Neural cell (in vitro differentiated cells): ENCODE data around the gene ZNF281. TPM values are rescaled to one million over a fixed set of nuclear protein-coding genes. Genes with fewer than 3 reads are reported as not detected.

Experiments used
- H2AFZ ChIP-seq: fragments of 200-600, 300-800 bp; sonication (generic), shearing (Covaris generic); 2 replicates; pipeline ENCODE4 v1.6.0; 2014; ENCODE audit warnings: low read depth, mild to moderate bottlenecking, antibody characterized with exemption, low read length, moderate library complexity
- H3F3A ChIP-seq: fragments of 200-600 bp; shearing (Covaris generic); 2 replicates; pipeline ENCODE4 v1.6.1; 2016; ENCODE audit warnings: mild to moderate bottlenecking, moderate library complexity, mixed read lengths, antibody characterized with exemption, low read length; ENCODE audit not compliant: insufficient read depth, poor library complexity, severe bottlenecking
- H3K27ac ChIP-seq: fragments of 200-600, 300-800 bp; sonication (generic), shearing (Covaris generic); 2 replicates; pipeline ENCODE4 v1.5.1; 2014; ENCODE audit warnings: mild to moderate bottlenecking, low read length, moderate library complexity
- H3K27me3 ChIP-seq: fragments of 300-800, 200-600 bp; sonication (generic), shearing (Covaris generic); 2 replicates; pipeline ENCODE4 v1.6.0; 2014; ENCODE audit warnings: mild to moderate bottlenecking, low read depth, low read length, moderate library complexity; ENCODE audit not compliant: insufficient read depth
- H3K36me3 ChIP-seq: fragments of 300-800, 200-600 bp; sonication (generic), shearing (Covaris generic); 2 replicates; pipeline ENCODE4 v1.5.1; 2014; ENCODE audit warnings: mild to moderate bottlenecking, antibody characterized with exemption, low read length, moderate library complexity; ENCODE audit not compliant: insufficient read depth
- H3K4me2 ChIP-seq: fragments of 300-800, 200-600 bp; sonication (generic), shearing (Covaris generic); 2 replicates; pipeline ENCODE4 v1.6.0; 2014; ENCODE audit warnings: mild to moderate bottlenecking, low read length
- H3K4me3 ChIP-seq: fragments of 300-800, 200-600 bp; sonication (generic), shearing (Covaris generic); 2 replicates; pipeline ENCODE4 v1.5.1; 2014; ENCODE audit warnings: mild to moderate bottlenecking, low read length, moderate library complexity
- H3K79me2 ChIP-seq: fragments of 200-600 bp; shearing (Covaris generic); replicated peaks from 2 replicates; pipeline ENCODE4 v1.6.0; 2014; ENCODE audit warnings: mild to moderate bottlenecking, low read length, moderate library complexity; ENCODE audit not compliant: insufficient read depth
- H3K9ac ChIP-seq: fragments of 300-800, 200-600 bp; sonication (generic), shearing (Covaris generic); 2 replicates; pipeline ENCODE4 v1.6.1; 2016; ENCODE audit warnings: mild to moderate bottlenecking, low read length, mixed read lengths
- H3K9me2 ChIP-seq: fragments of 200-600 bp; shearing (Covaris generic); 2 replicates; pipeline ENCODE4 v1.6.1; 2016; ENCODE audit warnings: mild to moderate bottlenecking, low read length, mixed read lengths; ENCODE audit not compliant: insufficient read depth
- H3K9me3 ChIP-seq: fragments of 200-600, 300-800 bp; sonication (generic), shearing (Covaris generic); 2 replicates; pipeline ENCODE4 v1.6.1; 2016; ENCODE audit warnings: mild to moderate bottlenecking, mixed run types, low read length, moderate library complexity, mixed read lengths
- H4K20me1 ChIP-seq: fragments of 200-600 bp; shearing (Covaris generic); 2 replicates; pipeline ENCODE4 v1.6.1; 2016; ENCODE audit warnings: mild to moderate bottlenecking, mixed run types; ENCODE audit not compliant: insufficient read depth
- EP300 ChIP-seq: fragments of 450-650 bp; conservative IDR thresholded peaks from 2 replicates; pipeline ENCODE4 v1.6.1; 2014; ENCODE audit warnings: antibody characterized with exemption, mild to moderate bottlenecking, moderate library complexity; ENCODE audit not compliant: poor library complexity, severe bottlenecking
- EZH2 ChIP-seq: fragments of 200-600, 300-800 bp; shearing (Covaris generic), sonication (generic); IDR thresholded peaks from 2 replicates; pipeline ENCODE4 v1.6.1; 2014; ENCODE audit warnings: antibody characterized with exemption, low read length, borderline replicate concordance, mild to moderate bottlenecking; ENCODE audit not compliant: insufficient read depth, poor library complexity, severe bottlenecking
- MXI1 ChIP-seq: fragments of 450-650 bp; conservative IDR thresholded peaks from 2 replicates; pipeline ENCODE4 v1.6.1; 2014; ENCODE audit warnings: antibody characterized with exemption, mild to moderate bottlenecking; ENCODE audit not compliant: poor library complexity, severe bottlenecking
- POLR2AphosphoS5 ChIP-seq: IDR thresholded peaks from 2 replicates; pipeline ENCODE4 v1.6.1; 2012
- RAD21 ChIP-seq: fragments of 450-650 bp; conservative IDR thresholded peaks from 2 replicates; pipeline ENCODE4 v1.6.1; 2014; ENCODE audit warnings: antibody characterized with exemption, mild to moderate bottlenecking, moderate library complexity
- SMC3 ChIP-seq: fragments of 450-650 bp; conservative IDR thresholded peaks from 2 replicates; pipeline ENCODE4 v1.6.1; 2014; ENCODE audit warnings: antibody characterized with exemption, mild to moderate bottlenecking, moderate library complexity; ENCODE audit not compliant: poor library complexity
- TAF1 ChIP-seq: IDR thresholded peaks from 2 replicates; pipeline ENCODE4 v1.6.1; 2012; ENCODE audit warnings: low read depth
- polyA plus RNA-seq: library from polyadenylated mRNA; depleted of rRNA; stranded (reverse); fragments of >200 nt; gene quantifications from 2 replicates; pipeline ENCODE4 v1.2.3, GENCODE V29; 2014
- TF ChIP-seq, protein P1 (sequence below): IDR thresholded peaks from 2 replicates; pipeline ENCODE4 v1.6.1; 2012; ENCODE audit warnings: borderline replicate concordance
- TF ChIP-seq, protein P2 (sequence below): fragments of 450-650 bp; IDR thresholded peaks from 2 replicates; pipeline ENCODE4 v1.5.1; 2014; ENCODE audit warnings: antibody characterized with exemption, mild to moderate bottlenecking, moderate library complexity; ENCODE audit not compliant: poor library complexity, severe bottlenecking

ZNF281 gene
- polyA plus RNA-seq, 1 donor from 2014 or later, result 23.9 TPM

DNA sequence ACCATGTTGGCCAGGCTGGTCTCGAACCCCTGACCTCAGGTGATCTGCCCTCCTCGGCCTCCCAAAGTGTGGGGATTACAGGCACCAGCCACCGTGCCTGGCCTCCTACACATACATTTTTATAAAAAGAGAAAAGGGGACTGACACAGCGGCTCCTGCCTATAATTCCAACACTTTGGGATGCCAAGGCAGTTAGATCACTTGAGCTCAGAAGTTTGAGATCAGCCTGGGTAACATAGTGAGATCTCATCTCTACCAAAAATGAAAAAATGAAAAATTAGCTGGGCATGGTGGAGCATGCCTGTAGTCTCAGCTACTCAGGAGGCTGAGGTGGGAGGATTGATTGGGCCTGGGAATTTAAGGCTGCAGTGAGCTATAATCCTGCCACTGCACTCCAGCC, 23.4 kb downstream of the ZNF281 start:
- Histone ChIP-seq H4K20me1 (no peaks in the 10 kb centered on the region), H3K4me2 (no peak overlapping the region), H3K4me3 (no peak overlapping the region), H3F3A (no peaks in the 10 kb centered on the region), H3K9me2 (no peaks in the 10 kb centered on the region), H3K9ac (no peak overlapping the region), H3K27ac (no peak overlapping the region), H2AFZ (no peak overlapping the region), H3K79me2 (no peaks in the 10 kb centered on the region), H3K27me3 (no peaks in the 10 kb centered on the region), H3K36me3 (no peaks in the 10 kb centered on the region), H3K9me3 (no peaks in the 10 kb centered on the region)
- TF ChIP-seq, protein P1, sequence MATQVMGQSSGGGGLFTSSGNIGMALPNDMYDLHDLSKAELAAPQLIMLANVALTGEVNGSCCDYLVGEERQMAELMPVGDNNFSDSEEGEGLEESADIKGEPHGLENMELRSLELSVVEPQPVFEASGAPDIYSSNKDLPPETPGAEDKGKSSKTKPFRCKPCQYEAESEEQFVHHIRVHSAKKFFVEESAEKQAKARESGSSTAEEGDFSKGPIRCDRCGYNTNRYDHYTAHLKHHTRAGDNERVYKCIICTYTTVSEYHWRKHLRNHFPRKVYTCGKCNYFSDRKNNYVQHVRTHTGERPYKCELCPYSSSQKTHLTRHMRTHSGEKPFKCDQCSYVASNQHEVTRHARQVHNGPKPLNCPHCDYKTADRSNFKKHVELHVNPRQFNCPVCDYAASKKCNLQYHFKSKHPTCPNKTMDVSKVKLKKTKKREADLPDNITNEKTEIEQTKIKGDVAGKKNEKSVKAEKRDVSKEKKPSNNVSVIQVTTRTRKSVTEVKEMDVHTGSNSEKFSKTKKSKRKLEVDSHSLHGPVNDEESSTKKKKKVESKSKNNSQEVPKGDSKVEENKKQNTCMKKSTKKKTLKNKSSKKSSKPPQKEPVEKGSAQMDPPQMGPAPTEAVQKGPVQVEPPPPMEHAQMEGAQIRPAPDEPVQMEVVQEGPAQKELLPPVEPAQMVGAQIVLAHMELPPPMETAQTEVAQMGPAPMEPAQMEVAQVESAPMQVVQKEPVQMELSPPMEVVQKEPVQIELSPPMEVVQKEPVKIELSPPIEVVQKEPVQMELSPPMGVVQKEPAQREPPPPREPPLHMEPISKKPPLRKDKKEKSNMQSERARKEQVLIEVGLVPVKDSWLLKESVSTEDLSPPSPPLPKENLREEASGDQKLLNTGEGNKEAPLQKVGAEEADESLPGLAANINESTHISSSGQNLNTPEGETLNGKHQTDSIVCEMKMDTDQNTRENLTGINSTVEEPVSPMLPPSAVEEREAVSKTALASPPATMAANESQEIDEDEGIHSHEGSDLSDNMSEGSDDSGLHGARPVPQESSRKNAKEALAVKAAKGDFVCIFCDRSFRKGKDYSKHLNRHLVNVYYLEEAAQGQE, result no peak
- TF ChIP-seq SMC3 (no peak), RAD21 (no peak), POLR2AphosphoS5 (no peak), TAF1 (no peak), EZH2 (no peak), EP300 (no peak), MXI1 (no peak)
- TF ChIP-seq, protein P2, sequence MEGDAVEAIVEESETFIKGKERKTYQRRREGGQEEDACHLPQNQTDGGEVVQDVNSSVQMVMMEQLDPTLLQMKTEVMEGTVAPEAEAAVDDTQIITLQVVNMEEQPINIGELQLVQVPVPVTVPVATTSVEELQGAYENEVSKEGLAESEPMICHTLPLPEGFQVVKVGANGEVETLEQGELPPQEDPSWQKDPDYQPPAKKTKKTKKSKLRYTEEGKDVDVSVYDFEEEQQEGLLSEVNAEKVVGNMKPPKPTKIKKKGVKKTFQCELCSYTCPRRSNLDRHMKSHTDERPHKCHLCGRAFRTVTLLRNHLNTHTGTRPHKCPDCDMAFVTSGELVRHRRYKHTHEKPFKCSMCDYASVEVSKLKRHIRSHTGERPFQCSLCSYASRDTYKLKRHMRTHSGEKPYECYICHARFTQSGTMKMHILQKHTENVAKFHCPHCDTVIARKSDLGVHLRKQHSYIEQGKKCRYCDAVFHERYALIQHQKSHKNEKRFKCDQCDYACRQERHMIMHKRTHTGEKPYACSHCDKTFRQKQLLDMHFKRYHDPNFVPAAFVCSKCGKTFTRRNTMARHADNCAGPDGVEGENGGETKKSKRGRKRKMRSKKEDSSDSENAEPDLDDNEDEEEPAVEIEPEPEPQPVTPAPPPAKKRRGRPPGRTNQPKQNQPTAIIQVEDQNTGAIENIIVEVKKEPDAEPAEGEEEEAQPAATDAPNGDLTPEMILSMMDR, result no peak

DNA sequence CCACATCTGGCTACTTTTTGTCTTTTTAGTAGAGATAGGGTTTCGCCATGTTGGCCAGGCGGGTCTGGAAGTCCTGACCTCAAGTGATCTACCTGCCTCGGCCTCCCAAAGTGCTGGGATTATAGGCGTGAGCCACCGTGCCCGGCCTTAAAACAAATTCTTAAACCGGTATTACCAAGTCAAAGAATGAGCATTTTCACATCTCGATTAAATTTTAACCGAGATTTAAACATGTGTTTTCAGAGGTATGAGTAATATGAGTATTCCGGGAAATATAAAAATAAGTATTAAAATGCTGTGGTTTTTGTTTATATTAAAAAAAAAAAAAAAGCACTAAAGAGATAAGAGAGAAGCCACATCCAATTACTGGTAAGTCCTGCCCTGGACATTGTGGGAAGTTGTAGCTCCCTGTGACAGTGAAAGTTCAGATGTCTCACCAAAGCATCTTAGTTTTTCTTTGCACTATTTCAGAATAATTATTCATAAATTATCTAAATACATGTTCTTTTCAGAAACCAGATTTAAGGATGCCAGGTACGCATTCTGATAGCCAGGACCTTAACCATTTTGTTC, 24.9 kb downstream of the ZNF281 start:
- Histone ChIP-seq H3K9ac (no peak overlapping the region), H3K79me2 (no peaks in the 10 kb centered on the region), H3K4me3 (no peak overlapping the region), H3K9me2 (no peaks in the 10 kb centered on the region), H3K27me3 (no peaks in the 10 kb centered on the region), H3F3A (no peaks in the 10 kb centered on the region), H4K20me1 (no peaks in the 10 kb centered on the region), H2AFZ (no peak overlapping the region), H3K36me3 (no peaks in the 10 kb centered on the region), H3K9me3 (no peaks in the 10 kb centered on the region), H3K27ac (no peak overlapping the region), H3K4me2 (no peak overlapping the region)
- TF ChIP-seq EP300 (no peak), MXI1 (no peak), RAD21 (no peak), POLR2AphosphoS5 (no peak), SMC3 (no peak), EZH2 (no peak), TAF1 (no peak)
- TF ChIP-seq, protein P2, result no peak
- TF ChIP-seq, protein P1, result no peak
